NCI-H1092 treated with DMSO at 0.1 percent for 48 hours (cell line): ENCODE data around the gene BACH2.

Experiments
- DNase-seq: peaks from one replicate; lab custom pipeline; 2025; lab: John Stamatoyannopoulos, UW

BACH2 gene

GRCh38 chr6:90237350-90237990, 59.2 kb downstream of the BACH2 start:
- DNase-seq: no peak

GRCh38 chr6:90233994-90234393, 62.6 kb downstream of the BACH2 start:
- DNase-seq: no peak

- no peak for DNase-seq
Observed at GRCh38 chr6:90233213-90233612, 63.4 kb downstream of the BACH2 start.

- DNase-seq: no peak
Observed at GRCh38 chr6:90231798-90232197, 64.8 kb downstream of the BACH2 start.

GRCh38 chr6:90231308-90231707, 65.3 kb downstream of the BACH2 start:
- no peak for DNase-seq

- DNase-seq: no peak
Observed at GRCh38 chr6:90230548-90231215, 66.0 kb downstream of the BACH2 start.

GRCh38 chr6:90229331-90230010, 67.2 kb downstream of the BACH2 start:
- no peak for DNase-seq

GRCh38 chr6:90227673-90228072, 69.0 kb downstream of the BACH2 start:
- DNase-seq: no peak

GRCh38 chr6:90227213-90227612, 69.4 kb downstream of the BACH2 start:
- DNase-seq: no peak

- no peak for DNase-seq
Observed at GRCh38 chr6:90226257-90226656, 70.4 kb downstream of the BACH2 start.

GRCh38 chr6:90224196-90224595, 72.4 kb downstream of the BACH2 start:
- DNase-seq: no peak

GRCh38 chr6:90222724-90223198, 73.9 kb downstream of the BACH2 start:
- no peak for DNase-seq

- DNase-seq: no peak
Observed at GRCh38 chr6:90222008-90222407, 74.6 kb downstream of the BACH2 start.

GRCh38 chr6:90221403-90221802, 75.2 kb downstream of the BACH2 start:
- DNase-seq: no peak

- no peak for DNase-seq
Observed at GRCh38 chr6:90220273-90220672, 76.4 kb downstream of the BACH2 start.

- DNase-seq: peak; percentile 79
Observed at GRCh38 chr6:90219209-90219985, 77.2 kb downstream of the BACH2 start.

- no peak for DNase-seq
Observed at GRCh38 chr6:90218959-90219208, 77.8 kb downstream of the BACH2 start.

GRCh38 chr6:90217506-90218127, 79.0 kb downstream of the BACH2 start:
- no peak for DNase-seq

GRCh38 chr6:90216072-90216977, 80.3 kb downstream of the BACH2 start:
- no peak for DNase-seq

- no peak for DNase-seq
Observed at GRCh38 chr6:90214966-90215365, 81.7 kb downstream of the BACH2 start.

- no peak for DNase-seq
Observed at GRCh38 chr6:90214461-90214860, 82.2 kb downstream of the BACH2 start.
